ENCODE data around the gene HSF2BP.
A peak's percentile ranks its signal among the peaks of the same experiment; 100 is the strongest.
"Not testable (repeated sequence)": the region's sequence is repeated elsewhere in the genome, so short reads cannot be mapped to it uniquely, and the experiment has no call there.

The HSF2BP gene

GRCh38 chr21:43573921-43574320 is 85.4 kb downstream of the HSF2BP start:
- no peak overlapping the region for H3K4me3 Mint-ChIP-seq
- H3K27me3 Mint-ChIP-seq: peaks cover 6% of the 10 kb centered on the region
- no peaks in the 10 kb centered on the region for H3K9me3 Mint-ChIP-seq
- H3K4me1 Mint-ChIP-seq (ENCODE audit: low read depth): peaks cover 28% of the 10 kb centered on the region
- H3K36me3 Mint-ChIP-seq (ENCODE audit: low read depth): no peaks in the 10 kb centered on the region
- peak overlapping the region; percentile 85 for H3K27ac Mint-ChIP-seq
- intact Hi-C loops (cut with micrococcal nuclease): no loop called here

GRCh38 chr21:43572446-43572845 is 86.8 kb downstream of the HSF2BP start:
- H3K36me3 Mint-ChIP-seq (ENCODE audit: low read depth): no peaks in the 10 kb centered on the region
- peak overlapping the region; percentile 47 for H3K27ac Mint-ChIP-seq
- H3K4me3 Mint-ChIP-seq: no peak overlapping the region
- peaks cover 28% of the 10 kb centered on the region for H3K4me1 Mint-ChIP-seq (ENCODE audit: low read depth)
- intact Hi-C loops (cut with micrococcal nuclease): no loop called here
- no peaks in the 10 kb centered on the region for H3K9me3 Mint-ChIP-seq
- H3K27me3 Mint-ChIP-seq: peaks cover 6% of the 10 kb centered on the region

GRCh38 chr21:43571976-43572375 is 87.3 kb downstream of the HSF2BP start:
- Mint-ChIP-seq H3K27me3 (peaks cover 6% of the 10 kb centered on the region), H3K36me3 (ENCODE audit: low read depth) (no peaks in the 10 kb centered on the region), H3K9me3 (no peaks in the 10 kb centered on the region), H3K27ac (peak overlapping the region; percentile 47), H3K4me3 (no peak overlapping the region), H3K4me1 (ENCODE audit: low read depth) (peaks cover 28% of the 10 kb centered on the region)
- intact Hi-C loops (cut with micrococcal nuclease): no loop called here

- H3K36me3 Mint-ChIP-seq (ENCODE audit: low read depth); H3K27ac Mint-ChIP-seq; H3K4me3 Mint-ChIP-seq; intact Hi-C loops (cut with micrococcal nuclease); H3K9me3 Mint-ChIP-seq; H3K27me3 Mint-ChIP-seq: not testable (repeated sequence)
- peaks cover 25% of the 10 kb centered on the region for H3K4me1 Mint-ChIP-seq (ENCODE audit: low read depth)
Observed at GRCh38 chr21:43570195-43570594, 89.1 kb downstream of the HSF2BP start.

- H3K27ac Mint-ChIP-seq; H3K9me3 Mint-ChIP-seq; H3K27me3 Mint-ChIP-seq; intact Hi-C loops (cut with micrococcal nuclease); H3K4me1 Mint-ChIP-seq (ENCODE audit: low read depth); H3K36me3 Mint-ChIP-seq (ENCODE audit: low read depth); H3K4me3 Mint-ChIP-seq: not testable (repeated sequence)
Observed at GRCh38 chr21:43562451-43562850, 96.8 kb downstream of the HSF2BP start.

- H3K27ac Mint-ChIP-seq; H3K4me1 Mint-ChIP-seq (ENCODE audit: low read depth); H3K9me3 Mint-ChIP-seq; intact Hi-C loops (cut with micrococcal nuclease); H3K27me3 Mint-ChIP-seq; H3K4me3 Mint-ChIP-seq; H3K36me3 Mint-ChIP-seq (ENCODE audit: low read depth): not testable (repeated sequence)
Observed at GRCh38 chr21:43540561-43540960, 118.7 kb downstream of the HSF2BP start.

GRCh38 chr21:43522495-43523131 is 136.7 kb downstream of the HSF2BP start:
- intact Hi-C loops (cut with micrococcal nuclease); H3K27ac Mint-ChIP-seq; H3K4me1 Mint-ChIP-seq (ENCODE audit: low read depth); H3K9me3 Mint-ChIP-seq; H3K4me3 Mint-ChIP-seq; H3K27me3 Mint-ChIP-seq; H3K36me3 Mint-ChIP-seq (ENCODE audit: low read depth): not testable (repeated sequence)

- H3K9me3 Mint-ChIP-seq; H3K4me3 Mint-ChIP-seq; H3K4me1 Mint-ChIP-seq (ENCODE audit: low read depth); intact Hi-C loops (cut with micrococcal nuclease); H3K27ac Mint-ChIP-seq; H3K36me3 Mint-ChIP-seq (ENCODE audit: low read depth); H3K27me3 Mint-ChIP-seq: not testable (repeated sequence)
Observed at GRCh38 chr21:43517701-43518100, 141.6 kb downstream of the HSF2BP start.

- H3K27me3 Mint-ChIP-seq; H3K9me3 Mint-ChIP-seq; H3K27ac Mint-ChIP-seq; intact Hi-C loops (cut with micrococcal nuclease); H3K36me3 Mint-ChIP-seq (ENCODE audit: low read depth); H3K4me1 Mint-ChIP-seq (ENCODE audit: low read depth); H3K4me3 Mint-ChIP-seq: not testable (repeated sequence)
Observed at GRCh38 chr21:43516860-43517627, 142.2 kb downstream of the HSF2BP start.

- H3K4me1 Mint-ChIP-seq (ENCODE audit: low read depth); H3K36me3 Mint-ChIP-seq (ENCODE audit: low read depth); H3K9me3 Mint-ChIP-seq; H3K27ac Mint-ChIP-seq; intact Hi-C loops (cut with micrococcal nuclease); H3K4me3 Mint-ChIP-seq; H3K27me3 Mint-ChIP-seq: not testable (repeated sequence)
Observed at GRCh38 chr21:43516295-43516847, 142.9 kb downstream of the HSF2BP start.

GRCh38 chr21:43514834-43515233 is 144.5 kb downstream of the HSF2BP start:
- H3K4me1 Mint-ChIP-seq (ENCODE audit: low read depth); H3K4me3 Mint-ChIP-seq; intact Hi-C loops (cut with micrococcal nuclease); H3K36me3 Mint-ChIP-seq (ENCODE audit: low read depth); H3K27ac Mint-ChIP-seq; H3K27me3 Mint-ChIP-seq; H3K9me3 Mint-ChIP-seq: not testable (repeated sequence)

- H3K36me3 Mint-ChIP-seq (ENCODE audit: low read depth); intact Hi-C loops (cut with micrococcal nuclease); H3K27me3 Mint-ChIP-seq; H3K4me1 Mint-ChIP-seq (ENCODE audit: low read depth); H3K27ac Mint-ChIP-seq; H3K4me3 Mint-ChIP-seq; H3K9me3 Mint-ChIP-seq: not testable (repeated sequence)
Observed at GRCh38 chr21:43513023-43513422, 146.3 kb downstream of the HSF2BP start.

- H3K9me3 Mint-ChIP-seq; H3K4me1 Mint-ChIP-seq (ENCODE audit: low read depth); H3K4me3 Mint-ChIP-seq; H3K27ac Mint-ChIP-seq; intact Hi-C loops (cut with micrococcal nuclease); H3K27me3 Mint-ChIP-seq; H3K36me3 Mint-ChIP-seq (ENCODE audit: low read depth): not testable (repeated sequence)
Observed at GRCh38 chr21:43511209-43511608, 148.1 kb downstream of the HSF2BP start.

GRCh38 chr21:43510669-43511068 is 148.6 kb downstream of the HSF2BP start:
- H3K36me3 Mint-ChIP-seq (ENCODE audit: low read depth); H3K4me1 Mint-ChIP-seq (ENCODE audit: low read depth); intact Hi-C loops (cut with micrococcal nuclease); H3K4me3 Mint-ChIP-seq; H3K9me3 Mint-ChIP-seq; H3K27me3 Mint-ChIP-seq; H3K27ac Mint-ChIP-seq: not testable (repeated sequence)

GRCh38 chr21:43503892-43504291 is 155.4 kb downstream of the HSF2BP start:
- H3K4me1 Mint-ChIP-seq (ENCODE audit: low read depth); H3K27me3 Mint-ChIP-seq; H3K9me3 Mint-ChIP-seq; H3K4me3 Mint-ChIP-seq; H3K36me3 Mint-ChIP-seq (ENCODE audit: low read depth); H3K27ac Mint-ChIP-seq; intact Hi-C loops (cut with micrococcal nuclease): not testable (repeated sequence)

Measured in dendritic cell treated with granulocyte-macrophage colony-stimulating factor and Interleukin-4, amounts not matched to agents 40 ng/mL and 50 ng/mL, for 4 days (primary cell).